Neuron (in vitro differentiated cells): ENCODE data around the gene ZNHIT3.
"Not testable (repeated sequence)": the region's sequence is repeated elsewhere in the genome, so short reads cannot be mapped to it uniquely, and the experiment has no call there.

Source experiments
- H2AFZ ChIP-seq: one replicate; pipeline ENCODE4 v1.6.1; 2013; ENCODE audit warnings: low read depth, mild to moderate bottlenecking, inconsistent platforms, low read length, moderate library complexity
- H3K27me3 ChIP-seq: one replicate; pipeline ENCODE4 v1.6.1; 2013; ENCODE audit warnings: low read length; ENCODE audit not compliant: insufficient read depth
- H3K36me3 ChIP-seq: one replicate; pipeline ENCODE4 v1.6.1; 2013; ENCODE audit warnings: low read length; ENCODE audit not compliant: insufficient read depth
- H3K4me1 ChIP-seq: one replicate; pipeline ENCODE4 v1.6.1; 2013; ENCODE audit warnings: low read length; ENCODE audit not compliant: insufficient read depth
- H3K4me3 ChIP-seq: 2 replicates; pipeline ENCODE4 v1.5.1; 2013; ENCODE audit warnings: mild to moderate bottlenecking, low read length, moderate library complexity
- H3K9me3 ChIP-seq: one replicate; pipeline ENCODE4 v1.6.1; 2013; ENCODE audit warnings: low read length

Gene ZNHIT3

DNA sequence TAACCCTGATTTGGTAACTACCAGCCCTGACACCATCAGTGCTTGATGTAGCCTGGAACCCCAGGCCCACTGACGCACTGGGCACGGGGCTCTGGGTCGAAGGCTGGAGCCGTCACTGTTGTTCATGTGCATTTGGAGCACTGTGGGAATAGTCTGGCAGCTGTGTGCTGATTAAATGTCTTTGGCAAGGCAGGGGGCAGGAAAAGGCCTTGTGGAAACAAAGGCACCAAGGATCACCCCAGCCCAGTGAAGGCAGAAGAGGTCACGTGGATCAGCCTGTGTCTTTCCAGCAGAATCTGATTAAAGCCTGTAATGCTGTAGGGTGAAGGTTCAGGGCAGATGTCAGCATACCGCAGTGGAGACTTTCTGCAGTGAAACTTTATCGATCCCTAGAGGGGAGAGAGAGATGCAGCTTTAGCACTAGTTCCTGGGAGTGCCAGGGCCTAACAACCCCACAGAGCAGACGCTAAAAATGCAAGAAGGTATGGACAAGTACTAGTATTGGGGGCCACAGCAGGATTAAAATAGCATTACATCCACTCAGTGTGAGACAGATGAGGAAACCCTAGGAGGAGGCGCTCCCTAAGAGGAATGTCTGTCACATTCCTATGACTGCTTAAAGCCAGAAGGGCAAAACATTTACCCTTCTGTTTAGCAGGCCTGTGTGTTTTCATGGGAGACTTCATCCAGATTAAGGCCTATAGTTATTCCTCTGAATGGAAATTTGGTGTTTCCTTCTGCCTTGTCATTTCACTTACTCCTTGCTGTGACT lies 9.7 kb downstream of the ZNHIT3 start:
- peaks cover 78% of the 10 kb centered on the region for H3K36me3 ChIP-seq

DNA sequence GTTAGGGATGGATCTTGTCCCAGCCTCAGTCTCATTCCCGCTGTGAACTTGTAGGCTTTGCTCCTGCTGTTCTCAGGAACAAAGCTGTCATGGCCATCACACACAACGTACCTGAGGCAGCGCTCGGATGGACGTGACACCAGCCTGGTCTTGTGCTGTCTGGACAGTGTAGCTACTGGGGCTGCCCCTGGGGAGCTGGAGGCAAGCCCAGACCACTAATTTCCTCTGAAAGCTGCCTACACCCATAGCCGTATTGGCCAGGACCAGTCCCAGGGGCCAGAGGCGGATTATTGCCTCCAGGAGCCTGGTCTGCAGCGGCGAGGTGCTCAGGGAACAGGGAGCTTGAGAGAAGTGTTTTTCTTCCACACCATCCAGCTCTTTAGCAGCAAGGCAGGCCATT lies 11.7 kb downstream of the ZNHIT3 start:
- Histone ChIP-seq H3K27me3 (no peaks in the 10 kb centered on the region), H2AFZ (no peak overlapping the region), H3K36me3 (peaks cover 72% of the 10 kb centered on the region), H3K9me3 (no peaks in the 10 kb centered on the region), H3K4me1 (peaks cover 20% of the 10 kb centered on the region), H3K4me3 (no peak overlapping the region)

More for the DNA sequence above, 9.7 kb downstream of the ZNHIT3 start:
- Histone ChIP-seq H3K27me3 (no peaks in the 10 kb centered on the region), H3K4me3 (no peak overlapping the region), H2AFZ (no peak overlapping the region), H3K9me3 (no peaks in the 10 kb centered on the region), H3K4me1 (peaks cover 20% of the 10 kb centered on the region)

DNA sequence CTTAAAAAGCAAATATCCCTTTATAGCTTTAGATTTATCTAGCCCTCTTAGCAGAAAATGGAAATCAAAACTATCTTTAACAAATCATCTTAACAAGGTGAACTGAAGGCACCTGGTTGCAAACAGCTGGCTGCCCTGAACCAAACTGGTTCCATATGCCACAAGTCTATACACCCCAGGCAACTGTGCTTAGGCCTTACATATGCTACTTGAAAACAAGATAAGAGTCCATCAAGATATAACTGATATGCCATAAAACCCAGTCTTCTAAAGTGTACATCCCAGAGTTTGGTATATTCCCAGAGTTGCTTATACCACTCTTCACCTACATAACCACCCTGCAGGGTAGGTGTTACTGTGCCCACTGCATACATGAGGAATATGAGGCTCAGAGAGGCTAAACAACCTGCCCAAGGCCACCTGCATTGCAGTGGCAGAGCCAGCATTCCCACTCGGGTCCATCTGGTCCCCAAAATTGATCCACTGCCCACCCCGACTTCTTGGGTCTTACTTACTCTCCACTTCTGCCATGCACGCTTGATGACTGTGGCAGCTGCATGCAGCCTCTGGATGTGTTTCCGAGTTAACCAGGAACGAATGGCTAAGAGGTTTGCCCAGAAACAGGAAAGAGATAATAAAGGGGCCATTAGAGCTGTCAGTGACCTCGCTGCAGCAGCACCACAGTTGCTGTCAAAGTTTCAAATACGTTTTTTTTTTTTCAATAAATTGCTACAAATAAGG lies 12.2 kb downstream of the ZNHIT3 start:
- no peaks in the 10 kb centered on the region for H3K9me3 ChIP-seq
- H3K4me3 ChIP-seq = no peak overlapping the region
- peaks cover 70% of the 10 kb centered on the region for H3K36me3 ChIP-seq
- H3K4me1 ChIP-seq = peaks cover 20% of the 10 kb centered on the region
- H2AFZ ChIP-seq = no peak overlapping the region
- no peaks in the 10 kb centered on the region for H3K27me3 ChIP-seq

GRCh38 chr17:36500745-36501225 lies 14.3 kb downstream of the ZNHIT3 start:
- Histone ChIP-seq H3K4me1 (peaks cover 11% of the 10 kb centered on the region), H3K27me3 (no peaks in the 10 kb centered on the region), H3K9me3 (no peaks in the 10 kb centered on the region), H3K4me3 (no peak overlapping the region), H2AFZ (no peak overlapping the region), H3K36me3 (peaks cover 69% of the 10 kb centered on the region)

GRCh38 chr17:36501351-36501750 lies 14.9 kb downstream of the ZNHIT3 start:
- peaks cover 6% of the 10 kb centered on the region for H3K4me1 ChIP-seq
- H2AFZ ChIP-seq = no peak overlapping the region
- no peaks in the 10 kb centered on the region for H3K27me3 ChIP-seq
- no peaks in the 10 kb centered on the region for H3K9me3 ChIP-seq
- H3K36me3 ChIP-seq = peaks cover 74% of the 10 kb centered on the region
- no peak overlapping the region for H3K4me3 ChIP-seq

DNA sequence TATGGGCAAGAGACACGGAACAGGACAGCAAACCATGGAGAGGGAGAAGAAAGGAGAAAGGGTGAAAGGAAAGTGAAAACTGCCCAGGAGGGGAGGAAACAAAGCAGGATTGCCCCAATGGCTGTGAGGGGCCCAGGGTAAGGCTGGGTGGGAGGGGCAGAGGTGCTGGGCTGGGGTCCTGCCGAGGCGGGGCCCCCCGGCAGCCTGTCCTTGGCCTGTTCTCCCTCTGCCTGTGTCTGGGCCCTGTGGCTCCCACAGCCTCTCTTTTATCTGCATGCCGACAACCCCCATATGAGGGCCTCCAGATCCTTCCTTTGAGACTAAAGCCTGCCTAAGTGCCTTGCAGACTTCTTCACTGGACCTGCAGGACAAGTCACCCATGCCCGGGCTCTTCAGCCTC lies 15.5 kb downstream of the ZNHIT3 start:
- no peaks in the 10 kb centered on the region for H3K9me3 ChIP-seq
- H3K36me3 ChIP-seq = peaks cover 76% of the 10 kb centered on the region
- no peaks in the 10 kb centered on the region for H3K27me3 ChIP-seq
- no peak overlapping the region for H2AFZ ChIP-seq
- H3K4me3 ChIP-seq = no peak overlapping the region
- no peaks in the 10 kb centered on the region for H3K4me1 ChIP-seq

DNA sequence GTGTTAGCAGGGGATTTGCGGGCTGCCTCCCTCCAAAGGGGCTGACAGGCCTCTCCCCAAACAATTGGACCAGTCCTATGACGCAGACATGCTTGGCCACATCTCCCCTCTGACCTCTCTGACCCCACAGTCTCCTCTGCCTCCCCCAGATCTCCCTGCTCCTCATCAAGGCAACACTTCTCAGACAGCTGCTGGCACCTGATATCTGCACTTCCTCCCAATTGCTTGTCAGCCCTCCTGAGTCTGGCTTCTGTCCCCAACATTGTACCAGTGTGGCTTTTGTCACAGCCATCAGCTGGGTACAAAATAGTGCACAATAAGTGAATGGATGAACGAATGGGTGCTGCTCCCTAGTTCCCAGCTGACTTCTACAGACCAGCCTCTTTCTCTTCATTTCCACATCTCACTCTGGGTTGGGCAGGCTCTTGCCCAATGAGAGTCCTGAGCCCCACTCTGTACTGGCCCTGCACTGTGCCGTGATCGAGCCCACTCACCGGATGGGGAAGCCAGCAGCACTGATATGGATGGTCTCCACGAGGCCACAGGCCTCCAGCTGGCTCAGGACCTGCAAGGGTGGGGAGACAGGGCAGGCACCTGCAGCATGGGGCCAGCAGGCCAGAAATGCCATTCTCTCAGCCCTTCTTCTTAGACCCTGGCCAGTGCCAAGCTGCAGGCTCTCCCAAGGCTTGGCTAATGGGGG lies 17.1 kb downstream of the ZNHIT3 start:
- H3K36me3 ChIP-seq = peaks cover 71% of the 10 kb centered on the region

DNA sequence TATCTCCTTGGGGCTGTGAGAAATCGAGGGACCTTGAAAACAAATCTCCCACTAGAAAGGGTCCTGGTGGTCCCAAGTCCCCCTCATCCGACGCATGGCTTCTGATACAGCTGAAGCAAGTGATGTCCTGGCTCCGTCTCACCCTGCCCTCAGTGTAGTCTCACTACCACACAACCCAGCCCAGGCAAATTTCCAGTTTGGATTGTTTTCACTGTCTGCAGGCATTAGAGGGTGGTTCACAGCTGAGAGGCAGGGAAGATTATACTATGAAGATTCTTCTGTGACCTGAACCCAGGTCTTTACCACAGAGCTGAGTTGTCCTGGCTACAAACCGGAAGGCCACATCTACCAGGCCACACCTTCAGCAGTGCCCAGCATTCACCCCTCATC lies 17.7 kb downstream of the ZNHIT3 start:
- peaks cover 70% of the 10 kb centered on the region for H3K36me3 ChIP-seq

More for the DNA sequence above, 17.1 kb downstream of the ZNHIT3 start:
- H2AFZ ChIP-seq = no peak overlapping the region
- no peaks in the 10 kb centered on the region for H3K9me3 ChIP-seq
- H3K27me3 ChIP-seq = no peaks in the 10 kb centered on the region
- no peaks in the 10 kb centered on the region for H3K4me1 ChIP-seq
- H3K4me3 ChIP-seq = no peak overlapping the region

GRCh38 chr17:36505171-36505570 lies 18.7 kb downstream of the ZNHIT3 start:
- Histone ChIP-seq H3K4me3 (no peak overlapping the region), H3K27me3 (no peaks in the 10 kb centered on the region), H3K36me3 (peaks cover 69% of the 10 kb centered on the region), H3K4me1 (no peaks in the 10 kb centered on the region), H3K9me3 (no peaks in the 10 kb centered on the region), H2AFZ (no peak overlapping the region)

More for the DNA sequence above, 17.7 kb downstream of the ZNHIT3 start:
- Histone ChIP-seq H3K9me3 (no peaks in the 10 kb centered on the region), H2AFZ (no peak overlapping the region), H3K4me3 (no peak overlapping the region), H3K27me3 (no peaks in the 10 kb centered on the region), H3K4me1 (no peaks in the 10 kb centered on the region)

DNA sequence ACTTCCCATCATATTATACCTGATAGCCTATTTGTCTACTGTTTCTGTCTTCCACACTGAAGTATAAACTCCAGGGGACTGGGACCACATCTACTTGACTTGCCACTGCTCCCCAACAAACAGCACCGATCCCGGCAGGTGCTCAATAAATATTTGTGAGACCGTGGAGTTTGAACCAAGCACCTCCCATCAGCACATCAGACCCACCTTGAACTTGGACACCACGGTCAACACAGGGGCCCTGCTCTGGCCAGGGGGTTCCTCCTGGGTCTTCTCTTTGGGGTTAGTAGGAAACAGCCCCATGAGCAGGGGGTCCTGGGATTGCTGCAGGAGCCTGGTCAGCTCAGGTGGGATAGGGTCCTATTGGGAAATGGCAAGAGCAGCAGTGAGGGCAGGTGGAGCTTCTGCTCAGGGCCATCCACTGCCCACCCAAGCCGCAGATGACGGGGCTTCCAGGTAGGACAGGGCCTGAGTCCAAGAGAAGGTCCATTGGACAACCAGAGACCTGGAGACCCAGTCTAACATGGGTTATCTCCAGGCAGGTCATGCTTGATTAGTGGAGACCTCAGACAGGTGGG lies 19.9 kb downstream of the ZNHIT3 start:
- Histone ChIP-seq H3K9me3 (no peaks in the 10 kb centered on the region), H2AFZ (no peak overlapping the region), H3K4me3 (no peak overlapping the region), H3K36me3 (peaks cover 69% of the 10 kb centered on the region), H3K27me3 (no peaks in the 10 kb centered on the region), H3K4me1 (no peaks in the 10 kb centered on the region)

GRCh38 chr17:36506831-36507230 lies 20.4 kb downstream of the ZNHIT3 start:
- Histone ChIP-seq H3K36me3 (peaks cover 69% of the 10 kb centered on the region), H3K4me1 (no peaks in the 10 kb centered on the region), H3K27me3 (no peaks in the 10 kb centered on the region), H3K9me3 (no peaks in the 10 kb centered on the region), H3K4me3 (no peak overlapping the region), H2AFZ (no peak overlapping the region)

- Histone ChIP-seq H2AFZ (no peak overlapping the region), H3K4me1 (no peaks in the 10 kb centered on the region), H3K27me3 (no peaks in the 10 kb centered on the region), H3K36me3 (peaks cover 67% of the 10 kb centered on the region), H3K4me3 (no peak overlapping the region), H3K9me3 (no peaks in the 10 kb centered on the region)
Observed at GRCh38 chr17:36507266-36507665, 20.8 kb downstream of the ZNHIT3 start.

GRCh38 chr17:36508439-36508838 lies 22.0 kb downstream of the ZNHIT3 start:
- H3K4me1 ChIP-seq, H3K27me3 ChIP-seq, H3K4me3 ChIP-seq, H2AFZ ChIP-seq, H3K9me3 ChIP-seq: not testable (repeated sequence)
- H3K36me3 ChIP-seq = peaks cover 62% of the 10 kb centered on the region
